MCF 10A (cell line): Measurements from ENCODE around the gene ANAPC2. TPM values are rescaled to one million over a fixed set of nuclear protein-coding genes. Genes with fewer than 3 reads are reported as not detected.

Experiments used
- BruUV-seq: library from RNA; stranded (reverse); fragments of 400-500 nt; replicated peaks from 2 replicates; lab custom pipeline; 2021; lab: Mats Ljungman, UMichigan
- CTCF ChIA-PET: fragments of 300-600 bp; sonication (Branson Sonifier 250); formaldehyde crosslinking; extraction: SDS; loops from one replicate; lab custom pipeline; 2021; ENCODE audit warnings: antibody characterized with exemption, inconsistent platforms; lab: Yijun Ruan, JAX
- POLR2A ChIA-PET: fragments of 300-600, 350-650 bp; sonication (Branson Sonifier 250); formaldehyde crosslinking; extraction: SDS; loops from one replicate; lab custom pipeline; 2020; ENCODE audit warnings: antibody characterized with exemption, inconsistent platforms; lab: Yijun Ruan, JAX
- DNase-seq: peaks from one replicate; pipeline ENCODE4 v3.0.0-alpha.2; 2018; ENCODE audit not compliant: unreplicated experiment
- H3K27ac Mint-ChIP-seq: one replicate; pipeline ENCODE4 v1.8.0; 2022; ENCODE audit warnings: mild to moderate bottlenecking, low read depth, mixed read lengths; ENCODE audit not compliant: unreplicated experiment
- H3K27me3 Mint-ChIP-seq: one replicate; pipeline ENCODE4 v1.8.0; 2022; ENCODE audit warnings: mixed read lengths; ENCODE audit not compliant: insufficient read depth, unreplicated experiment
- H3K36me3 Mint-ChIP-seq: one replicate; pipeline ENCODE4 v1.8.0; 2022; ENCODE audit warnings: mild to moderate bottlenecking, moderate library complexity, mixed read lengths; ENCODE audit not compliant: insufficient read depth, unreplicated experiment
- H3K4me1 Mint-ChIP-seq: one replicate; pipeline ENCODE4 v1.8.0; 2022; ENCODE audit warnings: mixed read lengths; ENCODE audit not compliant: insufficient read depth, unreplicated experiment
- H3K4me3 Mint-ChIP-seq: one replicate; pipeline ENCODE4 v1.8.0; 2022; ENCODE audit warnings: mild to moderate bottlenecking, moderate library complexity, mixed read lengths; ENCODE audit not compliant: unreplicated experiment
- H3K9me3 Mint-ChIP-seq: one replicate; pipeline ENCODE4 v1.8.0; 2022; ENCODE audit warnings: mixed read lengths; ENCODE audit not compliant: unreplicated experiment
- intact Hi-C: fragments of 100-400 bp; cut with micrococcal nuclease; formaldehyde crosslinking; loops from 2 replicates; pipeline ENCODE4 v1.14.1; 2022
- total RNA-seq: library from RNA; stranded (reverse); gene quantifications from 2 replicates; pipeline ENCODE4 v1.2.3, GENCODE V29; 2022
- TF ChIP-seq, protein P1 (sequence below): fragments of 200-600 bp; IDR thresholded peaks from one replicate; pipeline ENCODE4 v1.8.0; 2022; ENCODE audit warnings: antibody characterized with exemption, mild to moderate bottlenecking; ENCODE audit not compliant: unreplicated experiment

ANAPC2 gene
- total RNA-seq, 1 experiment from 2014 or later: 42.1 TPM

DNA sequence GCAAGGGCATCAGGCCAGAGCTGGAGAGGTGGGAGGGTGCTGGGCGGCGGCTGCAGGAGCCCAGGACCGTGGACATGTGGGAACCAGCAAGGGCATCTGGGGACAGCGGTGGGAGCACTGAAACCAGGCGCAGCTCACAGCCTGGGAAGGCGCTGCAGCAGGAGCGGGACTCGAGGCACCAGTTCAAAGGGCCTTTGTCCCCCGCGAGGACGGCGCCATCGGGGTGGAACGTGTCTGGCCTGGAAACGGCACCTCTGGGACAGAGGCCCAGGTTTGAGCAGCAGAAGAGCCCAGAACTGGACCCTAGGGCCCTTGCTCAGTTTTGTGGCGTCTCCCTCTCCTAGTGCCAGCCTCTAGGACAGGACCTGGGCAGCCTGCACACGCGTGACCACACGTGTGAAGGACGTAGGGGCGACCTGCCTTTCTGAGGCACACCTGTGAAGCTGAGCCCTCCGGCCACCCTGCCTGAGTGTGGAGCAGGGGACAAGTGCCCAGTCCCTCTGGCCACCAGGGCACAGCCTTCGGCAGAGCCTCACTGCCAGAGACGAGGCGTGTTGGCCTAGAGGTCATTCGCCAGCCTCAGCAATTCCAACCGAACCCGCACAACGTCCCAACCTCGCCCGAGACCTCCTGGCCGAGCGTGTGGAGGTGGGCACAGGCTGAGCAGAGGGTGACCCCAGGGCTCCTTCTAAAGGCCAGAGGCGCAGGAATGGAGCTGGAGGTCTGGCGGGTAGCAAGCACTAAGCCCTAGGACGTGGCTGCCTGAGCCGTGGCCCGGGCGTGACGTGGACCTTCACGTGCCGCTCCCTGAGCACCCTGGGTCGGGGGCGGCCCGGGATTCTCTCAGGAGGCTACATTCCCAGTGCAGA is 14.3 kb downstream of the ANAPC2 start:
- intact Hi-C loops: loop anchor here (10.0 kb wide), 1 partner anchor 51 kb away; the partner anchor contains the start of genes CYSRT1, RNF208 and RNF224
- no peak overlapping the region for H3K4me3 Mint-ChIP-seq
- peaks cover 6% of the 10 kb centered on the region for H3K36me3 Mint-ChIP-seq
- no peaks in the 10 kb centered on the region for H3K27me3 Mint-ChIP-seq
- H3K27ac Mint-ChIP-seq: no peak overlapping the region
- CTCF ChIA-PET: interaction anchor here (0.7 kb wide), 2 partner anchors 34 to 732 kb away, joined by 3 read pairs; no protein-coding TSS in a partner anchor
- POLR2A ChIA-PET: interaction anchor here (0.6 to 1.1 kb wide), 2 partner anchors 44 to 90 kb away, joined by 3 to 4 read pairs; no protein-coding TSS in a partner anchor
- TF ChIP-seq, protein P1, sequence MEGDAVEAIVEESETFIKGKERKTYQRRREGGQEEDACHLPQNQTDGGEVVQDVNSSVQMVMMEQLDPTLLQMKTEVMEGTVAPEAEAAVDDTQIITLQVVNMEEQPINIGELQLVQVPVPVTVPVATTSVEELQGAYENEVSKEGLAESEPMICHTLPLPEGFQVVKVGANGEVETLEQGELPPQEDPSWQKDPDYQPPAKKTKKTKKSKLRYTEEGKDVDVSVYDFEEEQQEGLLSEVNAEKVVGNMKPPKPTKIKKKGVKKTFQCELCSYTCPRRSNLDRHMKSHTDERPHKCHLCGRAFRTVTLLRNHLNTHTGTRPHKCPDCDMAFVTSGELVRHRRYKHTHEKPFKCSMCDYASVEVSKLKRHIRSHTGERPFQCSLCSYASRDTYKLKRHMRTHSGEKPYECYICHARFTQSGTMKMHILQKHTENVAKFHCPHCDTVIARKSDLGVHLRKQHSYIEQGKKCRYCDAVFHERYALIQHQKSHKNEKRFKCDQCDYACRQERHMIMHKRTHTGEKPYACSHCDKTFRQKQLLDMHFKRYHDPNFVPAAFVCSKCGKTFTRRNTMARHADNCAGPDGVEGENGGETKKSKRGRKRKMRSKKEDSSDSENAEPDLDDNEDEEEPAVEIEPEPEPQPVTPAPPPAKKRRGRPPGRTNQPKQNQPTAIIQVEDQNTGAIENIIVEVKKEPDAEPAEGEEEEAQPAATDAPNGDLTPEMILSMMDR: no peak
- no peaks in the 10 kb centered on the region for H3K4me1 Mint-ChIP-seq
- no peaks in the 10 kb centered on the region for H3K9me3 Mint-ChIP-seq
- BruUV-seq: no TSS peak
- no peak for DNase-seq

DNA sequence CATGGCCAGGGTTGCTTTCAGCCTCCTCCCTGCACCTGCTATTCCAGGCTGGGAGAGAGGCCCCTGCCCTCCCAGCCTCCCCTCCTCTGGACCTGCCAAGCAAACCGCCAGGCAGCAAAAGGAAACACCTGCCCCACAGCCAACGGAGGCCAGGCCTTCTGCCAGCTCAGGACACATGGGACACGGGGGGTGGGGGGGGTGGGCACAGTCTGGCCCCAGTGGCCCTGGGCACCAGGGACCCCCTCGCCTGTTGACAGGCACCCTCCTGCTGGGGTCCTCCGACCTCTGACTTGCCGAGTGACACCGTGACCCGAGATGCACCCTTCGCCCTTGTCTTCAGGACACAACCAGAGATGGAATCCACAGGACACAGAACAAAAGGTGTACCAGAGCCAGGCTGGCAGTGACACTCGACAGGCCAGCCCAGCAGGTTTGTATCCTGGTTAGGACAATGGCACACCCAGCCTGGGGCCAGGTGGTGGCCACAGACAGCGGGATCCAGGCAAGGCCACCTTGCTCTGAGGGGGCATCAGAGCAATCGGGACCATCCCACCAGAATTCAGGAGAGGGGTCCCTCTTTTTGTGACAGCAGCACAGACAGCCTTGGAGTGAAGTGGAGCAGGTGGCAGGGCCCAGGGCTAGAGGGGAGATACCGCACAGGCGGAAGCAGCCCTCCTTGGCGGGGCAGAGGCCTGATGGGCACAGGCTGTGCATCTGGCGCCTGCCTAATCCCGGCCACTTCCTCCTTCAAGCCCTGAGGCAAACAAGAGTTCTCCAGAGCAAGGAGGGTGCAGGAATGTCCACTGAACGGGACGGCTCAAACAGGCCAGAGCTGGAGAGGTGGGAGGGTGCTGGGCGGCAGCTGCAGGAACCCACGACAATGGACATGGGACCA is 15.2 kb downstream of the ANAPC2 start:
- Mint-ChIP-seq H3K27me3 (no peaks in the 10 kb centered on the region), H3K4me3 (no peak overlapping the region), H3K4me1 (no peaks in the 10 kb centered on the region), H3K27ac (no peak overlapping the region), H3K36me3 (peaks cover 1% of the 10 kb centered on the region), H3K9me3 (no peaks in the 10 kb centered on the region)
- no TSS peak for BruUV-seq
- TF ChIP-seq, protein P1: no peak
- POLR2A ChIA-PET: interaction anchor here (0.6 to 1.1 kb wide), 4 partner anchors 44 to 268 kb away, joined by 3 read pairs; partner anchors contain the start of gene ENTPD8
- no peak for DNase-seq
- intact Hi-C loops: loop anchor here (10.0 kb wide), 1 partner anchor 52 kb away; the partner anchor contains the start of genes CYSRT1, RNF208 and RNF224
- CTCF ChIA-PET: interaction anchor here (0.7 kb wide), 1 partner anchor 732 kb away, joined by 3 read pairs; no protein-coding TSS in a partner anchor

DNA sequence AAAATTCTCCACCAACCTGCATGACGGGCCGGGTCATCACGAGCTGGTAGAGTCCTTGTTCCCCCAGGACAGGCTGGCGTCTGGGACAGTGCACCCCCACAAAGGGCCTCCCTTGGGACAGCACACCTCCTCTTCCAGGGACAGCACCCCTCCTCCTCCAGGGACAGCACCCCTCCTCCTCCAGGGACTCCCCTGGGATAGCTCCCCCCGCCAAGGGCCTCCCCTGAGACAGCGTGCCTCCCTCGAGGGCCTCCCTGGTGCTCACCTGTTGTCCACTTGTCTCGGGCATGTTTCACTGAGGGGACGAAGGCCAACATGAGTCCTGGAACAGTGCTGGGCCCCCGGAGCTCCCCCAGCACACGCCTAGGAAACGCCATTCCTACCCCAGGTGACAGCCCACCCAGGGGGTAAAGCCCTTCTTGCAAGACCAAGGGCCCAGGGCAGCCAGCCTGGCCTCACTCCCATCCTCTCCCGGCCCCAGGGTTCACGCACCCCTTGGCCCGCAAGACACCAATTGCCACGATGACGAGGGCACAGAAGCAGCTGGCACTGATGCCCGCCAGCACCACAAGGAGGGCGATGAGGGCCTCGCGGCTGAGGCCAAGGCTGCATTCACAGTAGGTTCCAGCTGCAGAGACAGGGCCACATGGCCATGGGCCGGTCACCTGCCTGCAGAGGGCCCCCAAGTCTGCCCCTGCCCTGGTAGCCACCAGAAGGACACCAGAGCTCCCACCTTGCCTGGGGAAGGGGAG is 17.0 kb downstream of the ANAPC2 start:
- no peaks in the 10 kb centered on the region for H3K4me1 Mint-ChIP-seq
- H3K36me3 Mint-ChIP-seq: no peaks in the 10 kb centered on the region
- peaks cover 9% of the 10 kb centered on the region for H3K27me3 Mint-ChIP-seq
- intact Hi-C loops: loop anchor here (10.0 kb wide), 1 partner anchor 53 kb away; the partner anchor contains the start of genes CYSRT1, RNF208 and RNF224
- ChIA-PET CTCF (interaction anchor here (0.6 to 0.9 kb wide), 4 partner anchors 24 to 92 kb away, joined by 3 to 4 read pairs (median 3); partner anchors contain the start of gene RNF224), POLR2A (interaction anchor here (0.7 kb wide), 1 partner anchor 18 kb away, joined by 3 read pairs; the partner anchor contains the start of genes ANAPC2 and SSNA1)
- H3K9me3 Mint-ChIP-seq: no peaks in the 10 kb centered on the region
- H3K27ac Mint-ChIP-seq: no peak overlapping the region
- TF ChIP-seq, protein P1: no peak
- DNase-seq: no peak
- no TSS peak for BruUV-seq
- H3K4me3 Mint-ChIP-seq: no peak overlapping the region
